Neural crest cell (in vitro differentiated cells): ENCODE results near the gene DHX35. TPM values are rescaled to one million over a fixed set of nuclear protein-coding genes. Genes with fewer than 3 reads are reported as not detected.
A peak's percentile ranks its signal among the peaks of the same experiment; 100 is the strongest.

Experiments used
- DNase-seq: peaks from one replicate; pipeline ENCODE4 v3.0.0; 2021; ENCODE audit warnings: low read depth, mixed read lengths, low spot score
- H3K27ac Mint-ChIP-seq: one replicate; pipeline ENCODE4 v1.8.0; 2021; ENCODE audit warnings: mild to moderate bottlenecking, mixed read lengths; ENCODE audit not compliant: unreplicated experiment
- H3K27me3 Mint-ChIP-seq: 2 replicates; pipeline ENCODE4 v1.8.0; 2021; ENCODE audit warnings: low read depth, mild to moderate bottlenecking, mixed read lengths
- H3K36me3 Mint-ChIP-seq: 2 replicates; pipeline ENCODE4 v1.8.0; 2021; ENCODE audit warnings: low read depth, mild to moderate bottlenecking, mixed read lengths
- H3K4me1 Mint-ChIP-seq: 2 replicates; pipeline ENCODE4 v1.8.0; 2021; ENCODE audit warnings: mixed read lengths
- H3K4me3 Mint-ChIP-seq: one replicate; pipeline ENCODE4 v1.8.0; 2021; ENCODE audit warnings: mild to moderate bottlenecking, mixed read lengths
- H3K9me3 Mint-ChIP-seq: 2 replicates; pipeline ENCODE4 v1.8.0; 2021; ENCODE audit warnings: mixed read lengths
- total RNA-seq: library from RNA; stranded (reverse); gene quantifications from 2 replicates; pipeline ENCODE4 v1.2.1, GENCODE V29; 2021
- TF ChIP-seq, protein P1 (sequence below): fragments of 200-600 bp; sonication (generic); conservative IDR thresholded peaks from 2 replicates; pipeline ENCODE4 v1.5.0; 2021; ENCODE audit warnings: antibody characterized with exemption, mild to moderate bottlenecking

The DHX35 gene
- total RNA-seq, 1 donor from 2014 or later: 22.8 TPM

GRCh38 chr20:39049148-39049547 is 87.0 kb downstream of the DHX35 start:
- no peak for DNase-seq
- peaks cover 10% of the 10 kb centered on the region for H3K27me3 Mint-ChIP-seq

DNA sequence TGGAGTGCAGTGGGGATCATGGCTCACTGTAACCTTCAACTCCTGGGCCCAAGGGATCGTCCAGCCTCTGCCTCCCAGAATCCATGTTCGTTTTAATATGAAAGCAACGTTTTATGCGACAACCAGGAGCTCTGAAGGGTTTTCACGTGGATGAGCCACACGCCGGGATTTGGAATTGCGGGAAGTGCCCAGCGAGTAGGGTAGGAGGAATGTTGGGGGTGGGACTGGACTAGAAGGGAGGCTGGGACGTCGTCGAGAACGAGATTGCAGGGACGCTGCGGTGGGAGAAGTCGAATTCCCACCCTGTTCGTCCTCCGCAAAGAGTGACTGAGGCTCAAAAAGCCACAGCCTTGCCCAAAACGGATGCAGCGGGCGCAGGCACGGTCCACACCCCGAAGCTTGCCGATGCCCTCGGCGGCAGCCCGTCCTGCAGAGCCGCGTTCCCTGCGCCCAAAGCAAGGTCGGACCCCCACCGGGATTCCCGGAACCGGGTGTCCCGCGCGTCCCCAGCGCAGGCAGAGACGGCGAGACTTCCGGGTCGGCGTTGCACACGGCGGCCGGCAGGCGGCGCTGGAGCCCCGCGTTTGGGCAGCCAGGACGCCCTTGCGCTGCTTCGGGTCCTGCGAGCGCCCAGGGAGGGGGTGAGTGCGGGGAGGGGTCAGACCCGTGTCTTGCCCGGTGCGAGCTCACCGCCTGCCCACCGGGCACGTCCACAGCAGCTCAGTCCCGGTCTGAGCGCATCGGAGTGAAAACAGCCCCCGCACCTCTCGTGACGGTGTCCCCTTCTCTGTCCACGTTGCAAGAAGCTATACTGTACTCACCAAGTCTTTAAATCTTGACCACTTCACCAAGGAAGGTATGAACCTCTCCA is 87.8 kb downstream of the DHX35 start:
- TF ChIP-seq, protein P1, sequence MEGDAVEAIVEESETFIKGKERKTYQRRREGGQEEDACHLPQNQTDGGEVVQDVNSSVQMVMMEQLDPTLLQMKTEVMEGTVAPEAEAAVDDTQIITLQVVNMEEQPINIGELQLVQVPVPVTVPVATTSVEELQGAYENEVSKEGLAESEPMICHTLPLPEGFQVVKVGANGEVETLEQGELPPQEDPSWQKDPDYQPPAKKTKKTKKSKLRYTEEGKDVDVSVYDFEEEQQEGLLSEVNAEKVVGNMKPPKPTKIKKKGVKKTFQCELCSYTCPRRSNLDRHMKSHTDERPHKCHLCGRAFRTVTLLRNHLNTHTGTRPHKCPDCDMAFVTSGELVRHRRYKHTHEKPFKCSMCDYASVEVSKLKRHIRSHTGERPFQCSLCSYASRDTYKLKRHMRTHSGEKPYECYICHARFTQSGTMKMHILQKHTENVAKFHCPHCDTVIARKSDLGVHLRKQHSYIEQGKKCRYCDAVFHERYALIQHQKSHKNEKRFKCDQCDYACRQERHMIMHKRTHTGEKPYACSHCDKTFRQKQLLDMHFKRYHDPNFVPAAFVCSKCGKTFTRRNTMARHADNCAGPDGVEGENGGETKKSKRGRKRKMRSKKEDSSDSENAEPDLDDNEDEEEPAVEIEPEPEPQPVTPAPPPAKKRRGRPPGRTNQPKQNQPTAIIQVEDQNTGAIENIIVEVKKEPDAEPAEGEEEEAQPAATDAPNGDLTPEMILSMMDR: peak; percentile 100
- Mint-ChIP-seq H3K36me3 (no peaks in the 10 kb centered on the region), H3K9me3 (no peaks in the 10 kb centered on the region), H3K27me3 (peaks cover 13% of the 10 kb centered on the region), H3K4me3 (peak overlapping the region; percentile 75), H3K27ac (no peak overlapping the region), H3K4me1 (peaks cover 9% of the 10 kb centered on the region)
- peak; percentile 81 for DNase-seq

More at GRCh38 chr20:39049148-39049547, 87.0 kb downstream of the DHX35 start:
- Mint-ChIP-seq H3K36me3 (no peaks in the 10 kb centered on the region), H3K27ac (no peak overlapping the region), H3K9me3 (no peaks in the 10 kb centered on the region), H3K4me3 (no peak overlapping the region), H3K4me1 (peaks cover 9% of the 10 kb centered on the region)
- TF ChIP-seq, protein P1: no peak

DNA sequence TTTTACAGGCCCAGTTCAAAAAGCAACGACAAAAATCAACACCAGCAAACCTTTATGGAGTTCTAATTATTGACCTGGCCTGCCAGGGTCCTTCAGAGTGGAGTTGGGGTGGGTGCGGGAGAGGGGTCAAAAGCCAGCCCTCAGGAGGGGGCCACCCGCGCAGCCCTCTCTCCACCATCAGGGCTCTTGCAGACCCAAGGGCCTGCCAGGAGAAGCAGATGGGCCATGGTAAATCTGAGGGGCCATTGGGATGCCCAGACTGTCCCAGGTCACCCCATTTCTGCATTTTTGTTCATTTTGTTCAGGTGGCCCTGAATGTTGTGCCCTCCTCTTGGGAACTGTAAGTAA is 88.4 kb downstream of the DHX35 start:
- no peak overlapping the region for H3K27ac Mint-ChIP-seq

DNA sequence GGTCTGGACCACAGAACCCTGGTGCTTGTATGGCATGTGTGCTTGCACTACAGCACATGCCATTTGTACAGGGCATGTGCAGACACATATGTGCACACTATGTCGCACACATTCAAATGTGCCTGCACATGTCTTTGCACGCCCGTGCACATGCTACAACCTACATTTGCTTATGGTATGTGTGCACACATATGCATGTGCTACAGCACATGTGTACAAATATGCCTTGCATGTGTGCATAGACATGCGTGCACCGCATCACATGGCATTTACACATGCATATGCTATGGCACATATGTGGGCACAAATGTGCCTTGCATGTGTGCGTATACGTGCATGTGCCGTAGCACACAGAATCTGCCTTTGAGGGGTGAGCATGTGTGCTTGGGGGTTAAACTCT is 90.5 kb downstream of the DHX35 start:
- TF ChIP-seq, protein P1: no peak
- no peaks in the 10 kb centered on the region for H3K36me3 Mint-ChIP-seq
- no peak overlapping the region for H3K27ac Mint-ChIP-seq
- peaks cover 9% of the 10 kb centered on the region for H3K4me1 Mint-ChIP-seq
- peaks cover 26% of the 10 kb centered on the region for H3K27me3 Mint-ChIP-seq
- no peaks in the 10 kb centered on the region for H3K9me3 Mint-ChIP-seq
- no peak for DNase-seq
- H3K4me3 Mint-ChIP-seq: peak overlapping the region; percentile 59

More for the DNA sequence above, 88.4 kb downstream of the DHX35 start:
- TF ChIP-seq, protein P1: no peak
- H3K9me3 Mint-ChIP-seq: no peaks in the 10 kb centered on the region
- H3K4me3 Mint-ChIP-seq: peak overlapping the region; percentile 60
- H3K4me1 Mint-ChIP-seq: peaks cover 9% of the 10 kb centered on the region
- peaks cover 16% of the 10 kb centered on the region for H3K27me3 Mint-ChIP-seq
- H3K36me3 Mint-ChIP-seq: no peaks in the 10 kb centered on the region
- DNase-seq: no peak

DNA sequence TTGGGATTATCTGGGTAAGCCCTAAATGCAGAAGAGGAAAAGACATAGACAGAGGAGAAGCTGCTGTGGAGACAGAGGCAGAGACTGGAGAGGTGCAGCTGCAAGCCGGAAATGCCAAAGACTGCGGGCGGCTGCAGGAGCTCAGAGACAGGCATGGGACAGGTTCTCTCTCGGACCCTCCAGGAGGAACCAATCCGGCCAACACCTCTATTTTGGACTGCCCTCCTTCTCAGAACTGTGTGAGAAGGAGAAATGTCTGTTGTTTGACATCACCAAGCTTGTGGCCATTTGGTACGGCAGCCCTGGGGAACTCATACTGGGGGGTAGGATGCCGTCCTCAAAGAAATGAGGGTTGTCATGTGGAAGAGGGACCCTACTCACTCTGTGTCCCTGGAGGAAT is 95.0 kb downstream of the DHX35 start:
- H3K27ac Mint-ChIP-seq: no peak overlapping the region
- H3K9me3 Mint-ChIP-seq: no peaks in the 10 kb centered on the region
- H3K4me1 Mint-ChIP-seq: no peaks in the 10 kb centered on the region
- DNase-seq: no peak
- H3K36me3 Mint-ChIP-seq: no peaks in the 10 kb centered on the region
- peaks cover 26% of the 10 kb centered on the region for H3K27me3 Mint-ChIP-seq
- TF ChIP-seq, protein P1: no peak
- H3K4me3 Mint-ChIP-seq: no peak overlapping the region
